Trophoblast cell (in vitro differentiated cells and primary cell): ENCODE data around the gene GOSR1.
"Not testable (repeated sequence)": the region's sequence is repeated elsewhere in the genome, so short reads cannot be mapped to it uniquely, and the experiment has no call there.

ENCODE experiments used
- DNase-seq, 2 donors: peaks; one replicate each; pipeline ENCODE4 v3.0.0-alpha.2; 2016
- H2AFZ ChIP-seq: 2 replicates; pipeline ENCODE4 v1.6.1; 2013; ENCODE audit warnings: low read length, moderate library complexity, mild to moderate bottlenecking; ENCODE audit not compliant: insufficient read depth, poor library complexity
- H2AK5ac ChIP-seq: 2 replicates; pipeline ENCODE4 v1.6.1; 2013; ENCODE audit warnings: mild to moderate bottlenecking, low read length
- H2BK120ac ChIP-seq: 2 replicates; pipeline ENCODE4 v1.6.1; 2013; ENCODE audit warnings: low read length, mild to moderate bottlenecking, moderate library complexity; ENCODE audit not compliant: insufficient read depth, poor library complexity
- H2BK12ac ChIP-seq: 2 replicates; pipeline ENCODE4 v1.6.1; 2013; ENCODE audit warnings: mild to moderate bottlenecking, low read length, moderate library complexity
- H2BK5ac ChIP-seq: 2 replicates; pipeline ENCODE4 v1.6.1; 2013; ENCODE audit warnings: low read length, low read depth, moderate library complexity, mild to moderate bottlenecking; ENCODE audit not compliant: poor library complexity
- H3K14ac ChIP-seq: 2 replicates; pipeline ENCODE4 v1.6.1; 2013; ENCODE audit warnings: mild to moderate bottlenecking, low read length
- H3K18ac ChIP-seq: 2 replicates; pipeline ENCODE4 v1.6.1; 2013; ENCODE audit warnings: mild to moderate bottlenecking, low read length
- H3K23ac ChIP-seq: 2 replicates; pipeline ENCODE4 v1.6.1; 2013; ENCODE audit warnings: low read length
- H3K27ac ChIP-seq: 2 replicates; pipeline ENCODE4 v1.5.1; 2013; ENCODE audit warnings: low read depth, mild to moderate bottlenecking, inconsistent platforms, low read length, moderate library complexity
- H3K27me3 ChIP-seq: 2 replicates; pipeline ENCODE4 v1.6.1; 2013; ENCODE audit warnings: inconsistent platforms, mild to moderate bottlenecking, low read length, moderate library complexity; ENCODE audit not compliant: insufficient read depth
- H3K36me3 ChIP-seq, 2 experiments: 1 replicate in 1 of 2; 2 replicates in 1 of 2; pipeline ENCODE4 v1.6.1; 2013; ENCODE audit warnings: low read length in 2 of 2, mild to moderate bottlenecking in 2 of 2, moderate library complexity in 1 of 2; ENCODE audit not compliant: insufficient read depth in 2 of 2, control insufficient read depth in 1 of 2
- H3K4ac ChIP-seq: 2 replicates; pipeline ENCODE4 v1.6.1; 2013; ENCODE audit warnings: low read depth, mild to moderate bottlenecking, low read length, moderate library complexity
- H3K4me1 ChIP-seq, 2 experiments: 1 replicate in 1 of 2; 2 replicates in 1 of 2; pipeline ENCODE4 v1.6.1; 2013; ENCODE audit warnings: low read length in 2 of 2, mild to moderate bottlenecking in 2 of 2, moderate library complexity in 1 of 2; ENCODE audit not compliant: insufficient read depth in 2 of 2, control insufficient read depth in 1 of 2
- H3K4me2 ChIP-seq: 2 replicates; pipeline ENCODE4 v1.6.1; 2013; ENCODE audit warnings: inconsistent platforms, mild to moderate bottlenecking, low read length, moderate library complexity
- H3K4me3 ChIP-seq: 2 replicates; pipeline ENCODE4 v1.5.1; 2013; ENCODE audit warnings: mild to moderate bottlenecking, low read depth, low read length, inconsistent platforms
- H3K79me1 ChIP-seq: one replicate; pipeline ENCODE4 v1.6.1; 2013; ENCODE audit warnings: low read length
- H3K79me2 ChIP-seq: 2 replicates; pipeline ENCODE4 v1.6.1; 2013; ENCODE audit warnings: low read length, mild to moderate bottlenecking; ENCODE audit not compliant: control insufficient read depth, insufficient read depth, poor library complexity
- H3K9ac ChIP-seq: 2 replicates; pipeline ENCODE4 v1.6.1; 2013; ENCODE audit warnings: mild to moderate bottlenecking, low read length
- H3K9me3 ChIP-seq: 2 replicates; pipeline ENCODE4 v1.6.1; 2013; ENCODE audit warnings: low read depth, mild to moderate bottlenecking, control low read depth, inconsistent platforms, low read length; ENCODE audit not compliant: insufficient read depth
- H4K12ac ChIP-seq: 2 replicates; pipeline ENCODE4 v1.6.1; 2013; ENCODE audit warnings: low read depth, mild to moderate bottlenecking, low read length, moderate library complexity
- H4K8ac ChIP-seq: 2 replicates; pipeline ENCODE4 v1.6.1; 2013; ENCODE audit warnings: low read depth, mild to moderate bottlenecking, low read length, moderate library complexity
- H4K91ac ChIP-seq: one replicate; pipeline ENCODE4 v1.6.1; 2013; ENCODE audit warnings: low read depth, mild to moderate bottlenecking, low read length, moderate library complexity
- WGBS: extraction: QIAGEN DNeasy Blood & Tissue Kit; methylation state at CpG from one replicate; pipeline ENCODE4 v1.1.7; 2013; ENCODE audit warnings: missing lambda C conversion rate; ENCODE audit not compliant: insufficient read length, insufficient coverage; ENCODE audit errors: extremely low coverage; 5-methylcytosine and 5-hydroxymethylcytosine counted together

The GOSR1 gene

GRCh38 chr17:30536846-30537245, 59.6 kb downstream of the GOSR1 start:
- H3K27me3 ChIP-seq, H3K18ac ChIP-seq, H2BK12ac ChIP-seq, H2AK5ac ChIP-seq, H2AFZ ChIP-seq, H2BK120ac ChIP-seq, H3K4me1 ChIP-seq, H4K91ac ChIP-seq, H3K27ac ChIP-seq, H3K79me2 ChIP-seq, H3K79me1 ChIP-seq, H2BK5ac ChIP-seq, H3K36me3 ChIP-seq, DNase-seq, H3K4me3 ChIP-seq, H3K23ac ChIP-seq, H3K4me2 ChIP-seq, H3K9me3 ChIP-seq, H3K9ac ChIP-seq, H3K14ac ChIP-seq, H3K4ac ChIP-seq, H4K12ac ChIP-seq, H4K8ac ChIP-seq: not testable (repeated sequence)
- WGBS, result no CpG with 5 or more reads among the region's 16 CpGs

- not testable (repeated sequence) for H3K27ac ChIP-seq, H2BK12ac ChIP-seq, H2BK120ac ChIP-seq, H2BK5ac ChIP-seq, H3K9ac ChIP-seq, H3K4me2 ChIP-seq, H3K27me3 ChIP-seq, H3K79me1 ChIP-seq, H4K91ac ChIP-seq, H3K14ac ChIP-seq, H2AK5ac ChIP-seq, H3K4me1 ChIP-seq, H3K4me3 ChIP-seq, H3K23ac ChIP-seq, H3K79me2 ChIP-seq, H3K9me3 ChIP-seq, H3K4ac ChIP-seq, H4K12ac ChIP-seq, H3K36me3 ChIP-seq, H2AFZ ChIP-seq, H4K8ac ChIP-seq, H3K18ac ChIP-seq, DNase-seq
- no CpG with 5 or more reads among the region's 1 CpG for WGBS
These were observed 60.5 kb downstream of the GOSR1 start for GRCh38 chr17:30537667-30538066.

GRCh38 chr17:30541802-30542201, 64.6 kb downstream of the GOSR1 start:
- Histone ChIP-seq H4K91ac (no peak overlapping the region), H2BK5ac (no peak overlapping the region), H2BK120ac (no peak overlapping the region), H2AFZ (no peak overlapping the region), H3K27me3 (no peaks in the 10 kb centered on the region), H3K18ac (no peak overlapping the region), H3K4ac (no peak overlapping the region), H3K23ac (peak overlapping the region; percentile 17), H3K27ac (no peak overlapping the region), H2AK5ac (no peak overlapping the region), H3K4me3 (no peak overlapping the region), H3K79me1 (no peaks in the 10 kb centered on the region), H3K9me3 (no peaks in the 10 kb centered on the region), H3K9ac (no peak overlapping the region), H2BK12ac (no peak overlapping the region), H3K4me1 (no peaks in the 10 kb centered on the region), H3K36me3 (no peaks in the 10 kb centered on the region), H4K12ac (no peak overlapping the region), H3K79me2 (no peaks in the 10 kb centered on the region), H4K8ac (no peak overlapping the region), H3K14ac (no peak overlapping the region), H3K4me2 (no peak overlapping the region)
- no CpG with 5 or more reads among the region's 8 CpGs for WGBS
- DNase-seq, result no peak

GRCh38 chr17:30543456-30543855, 66.2 kb downstream of the GOSR1 start:
- no peak overlapping the region for H3K4ac ChIP-seq
- no peak overlapping the region for H4K12ac ChIP-seq
- no peaks in the 10 kb centered on the region for H3K4me1 ChIP-seq
- H3K18ac ChIP-seq, result no peak overlapping the region
- no peak overlapping the region for H2BK120ac ChIP-seq
- no peak overlapping the region for H3K23ac ChIP-seq
- H2BK12ac ChIP-seq, result no peak overlapping the region
- no peak overlapping the region for H2BK5ac ChIP-seq
- no peak overlapping the region for H4K91ac ChIP-seq
- no peak overlapping the region for H3K9ac ChIP-seq
- no peak overlapping the region for H4K8ac ChIP-seq
- WGBS, result no CpG with 5 or more reads among the region's 2 CpGs
- no peaks in the 10 kb centered on the region for H3K36me3 ChIP-seq
- H2AFZ ChIP-seq, result no peak overlapping the region
- H3K79me1 ChIP-seq, result no peaks in the 10 kb centered on the region
- no peak overlapping the region for H2AK5ac ChIP-seq
- H3K4me2 ChIP-seq, result no peak overlapping the region
- no peak overlapping the region for H3K27ac ChIP-seq
- H3K79me2 ChIP-seq, result no peaks in the 10 kb centered on the region
- H3K14ac ChIP-seq, result no peak overlapping the region
- H3K27me3 ChIP-seq, result no peaks in the 10 kb centered on the region
- peak in 1 of 2 donors; percentile 66 for DNase-seq
- no peak overlapping the region for H3K4me3 ChIP-seq
- H3K9me3 ChIP-seq, result peaks cover 4% of the 10 kb centered on the region
